Thyroid gland (tissue), 4 donors: ENCODE measurements around the gene PAPOLG.

Experiments
- POLR2A ChIP-seq, 2 donors: fragments of 450-650 bp; IDR thresholded peaks; one replicate each; pipeline ENCODE4 v1.6.1; 2017; ENCODE audit warnings: antibody characterized with exemption in 2 of 2, mild to moderate bottlenecking in 2 of 2, moderate library complexity in 1 of 2
- TF ChIP-seq, protein P1 (sequence below), 6 experiments: fragments of 200-600 bp in 3 of 6; fragments of 450-650 bp in 3 of 6; sonication (generic) in 3 of 6; IDR thresholded peaks; one replicate each; pipeline ENCODE4 v1.5.1; 2016 to 2019; ENCODE audit warnings: antibody characterized with exemption in 6 of 6, mild to moderate bottlenecking in 2 of 6, inconsistent platforms in 1 of 6, moderate library complexity in 1 of 6

DNA sequence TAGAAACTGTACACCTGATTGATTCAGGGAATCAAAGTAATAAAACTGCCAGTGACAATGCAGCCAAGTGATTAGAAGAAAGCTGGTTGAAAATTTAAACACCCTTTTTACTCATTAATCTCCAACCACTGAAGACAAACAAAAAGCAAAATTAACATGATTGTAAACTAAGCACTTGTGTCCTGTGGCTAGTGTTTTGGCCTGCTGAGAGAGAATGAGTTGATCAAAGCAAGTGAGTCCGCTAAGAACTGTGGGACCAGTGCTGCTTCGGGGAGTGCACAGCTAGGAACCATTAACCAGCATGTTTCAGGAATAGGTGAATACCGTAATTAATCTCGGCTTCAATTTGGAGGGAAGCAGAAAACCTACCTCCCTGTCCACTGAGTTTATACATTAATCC, 13.6 kb upstream of the PAPOLG start:
- TF ChIP-seq, protein P1, sequence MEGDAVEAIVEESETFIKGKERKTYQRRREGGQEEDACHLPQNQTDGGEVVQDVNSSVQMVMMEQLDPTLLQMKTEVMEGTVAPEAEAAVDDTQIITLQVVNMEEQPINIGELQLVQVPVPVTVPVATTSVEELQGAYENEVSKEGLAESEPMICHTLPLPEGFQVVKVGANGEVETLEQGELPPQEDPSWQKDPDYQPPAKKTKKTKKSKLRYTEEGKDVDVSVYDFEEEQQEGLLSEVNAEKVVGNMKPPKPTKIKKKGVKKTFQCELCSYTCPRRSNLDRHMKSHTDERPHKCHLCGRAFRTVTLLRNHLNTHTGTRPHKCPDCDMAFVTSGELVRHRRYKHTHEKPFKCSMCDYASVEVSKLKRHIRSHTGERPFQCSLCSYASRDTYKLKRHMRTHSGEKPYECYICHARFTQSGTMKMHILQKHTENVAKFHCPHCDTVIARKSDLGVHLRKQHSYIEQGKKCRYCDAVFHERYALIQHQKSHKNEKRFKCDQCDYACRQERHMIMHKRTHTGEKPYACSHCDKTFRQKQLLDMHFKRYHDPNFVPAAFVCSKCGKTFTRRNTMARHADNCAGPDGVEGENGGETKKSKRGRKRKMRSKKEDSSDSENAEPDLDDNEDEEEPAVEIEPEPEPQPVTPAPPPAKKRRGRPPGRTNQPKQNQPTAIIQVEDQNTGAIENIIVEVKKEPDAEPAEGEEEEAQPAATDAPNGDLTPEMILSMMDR (IDR thresholded peaks at IDR 0.05), result no peak
- TF ChIP-seq POLR2A (IDR thresholded peaks at IDR 0.05), result no peak
